Measurements from ENCODE around the gene STAT5B.
"Not testable (repeated sequence)": the region's sequence is repeated elsewhere in the genome, so short reads cannot be mapped to it uniquely, and the experiment has no call there.

Gene STAT5B

GRCh38 chr17:42230225-42230624 lies 46.0 kb downstream of the STAT5B start:
- DNase-seq, result no peak

GRCh38 chr17:42227849-42228700 lies 48.1 kb downstream of the STAT5B start:
- no peak for DNase-seq

- no peak for DNase-seq
Measured at GRCh38 chr17:42225646-42226045, 50.5 kb downstream of the STAT5B start.

GRCh38 chr17:42224651-42225050 lies 51.5 kb downstream of the STAT5B start:
- DNase-seq, result no peak

- peak; percentile 68 to 71 for DNase-seq
Measured at GRCh38 chr17:42221886-42222745, 54.1 kb downstream of the STAT5B start.

- not testable (repeated sequence) for DNase-seq
Measured at GRCh38 chr17:42219280-42219679, 56.9 kb downstream of the STAT5B start.

- DNase-seq, result no peak
Measured at GRCh38 chr17:42214156-42214555, 62.0 kb downstream of the STAT5B start.

GRCh38 chr17:42212382-42212781 lies 63.8 kb downstream of the STAT5B start:
- DNase-seq, result no peak

- DNase-seq, result not testable (repeated sequence)
Measured at GRCh38 chr17:42211921-42212341, 64.3 kb downstream of the STAT5B start.

GRCh38 chr17:42210046-42210445 lies 66.1 kb downstream of the STAT5B start:
- no peak for DNase-seq

GRCh38 chr17:42206153-42206612 lies 70.0 kb downstream of the STAT5B start:
- DNase-seq, result not testable (repeated sequence)

GRCh38 chr17:42203354-42203753 lies 72.8 kb downstream of the STAT5B start:
- no peak for DNase-seq

- DNase-seq, result no peak
Measured at GRCh38 chr17:42202696-42203095, 73.5 kb downstream of the STAT5B start.

GRCh38 chr17:42202159-42202558 lies 74.0 kb downstream of the STAT5B start:
- no peak for DNase-seq

GRCh38 chr17:42201458-42201772 lies 74.8 kb downstream of the STAT5B start:
- no peak for DNase-seq

- no peak for DNase-seq
Measured at GRCh38 chr17:42200706-42201457, 75.3 kb downstream of the STAT5B start.

GRCh38 chr17:42199416-42200011 lies 76.7 kb downstream of the STAT5B start:
- no peak for DNase-seq

GRCh38 chr17:42198897-42199296 lies 77.3 kb downstream of the STAT5B start:
- peak in 1 of 2 donors; percentile 69 for DNase-seq

- no peak for DNase-seq
Measured at GRCh38 chr17:42197564-42198156, 78.5 kb downstream of the STAT5B start.

- peak; percentile 82 for DNase-seq
Measured at GRCh38 chr17:42193969-42194899, 82.0 kb downstream of the STAT5B start, which contains the start of gene GHDC. Gene GHDC, minus strand, starts transcription at chr17:42194494. Its CDS starts 913 bp downstream, at chr17:42193581.
